Skeletal muscle satellite cell (primary cell): ENCODE data around the gene FAM156B.
"Not testable (repeated sequence)": the region's sequence is repeated elsewhere in the genome, so short reads cannot be mapped to it uniquely, and the experiment has no call there.

ENCODE experiments used
- H3K27me3 ChIP-seq: 2 replicates; pipeline ENCODE4 v1.7.0; 2013; ENCODE audit warnings: low read length; ENCODE audit not compliant: control insufficient read depth, insufficient read depth
- H3K36me3 ChIP-seq: 2 replicates; pipeline ENCODE4 v1.7.0; 2013; ENCODE audit warnings: mild to moderate bottlenecking, control low read depth, low read length; ENCODE audit not compliant: insufficient read depth
- H3K4me1 ChIP-seq: 2 replicates; pipeline ENCODE4 v1.7.0; 2013; ENCODE audit warnings: low read length; ENCODE audit not compliant: control insufficient read depth, insufficient read depth
- H3K4me2 ChIP-seq: 2 replicates; pipeline ENCODE4 v1.7.0; 2013; ENCODE audit warnings: mild to moderate bottlenecking, low read length
- H3K4me3 ChIP-seq: 2 replicates; pipeline ENCODE4 v1.7.0; 2013; ENCODE audit warnings: low read length
- H3K9ac ChIP-seq: 2 replicates; pipeline ENCODE4 v1.7.0; 2013; ENCODE audit warnings: mild to moderate bottlenecking, low read depth, low read length, moderate library complexity
- H3K9me3 ChIP-seq: replicated peaks from 2 replicates; pipeline ENCODE4 v1.7.0; 2013; ENCODE audit warnings: mild to moderate bottlenecking, control low read depth, low read length

FAM156B gene

DNA sequence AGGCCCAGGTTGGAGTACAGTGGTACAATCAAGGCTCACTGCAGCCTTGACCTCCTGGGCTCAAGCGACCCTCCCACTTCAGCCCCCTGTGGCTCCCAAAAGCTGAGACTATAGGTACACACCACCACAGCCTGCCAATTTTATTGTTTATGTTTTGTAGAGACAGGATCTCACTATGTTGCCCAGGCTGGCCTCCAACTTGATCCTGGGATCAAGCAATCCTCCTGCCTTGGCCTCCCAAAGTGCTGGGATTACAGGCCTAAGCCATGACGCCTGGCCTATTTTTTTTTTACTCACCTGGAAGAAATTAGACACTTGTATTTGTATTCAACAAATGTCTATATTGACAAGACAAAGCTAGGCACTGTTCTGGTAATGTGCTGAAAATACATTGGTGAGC lies 36.1 kb downstream of the FAM156B start:
- Histone ChIP-seq H3K36me3 (no peaks in the 10 kb centered on the region), H3K4me3 (no peak overlapping the region), H3K27me3 (no peaks in the 10 kb centered on the region), H3K9ac (no peak overlapping the region), H3K4me1 (peaks cover 4% of the 10 kb centered on the region), H3K9me3 (no peaks in the 10 kb centered on the region), H3K4me2 (no peak overlapping the region)

DNA sequence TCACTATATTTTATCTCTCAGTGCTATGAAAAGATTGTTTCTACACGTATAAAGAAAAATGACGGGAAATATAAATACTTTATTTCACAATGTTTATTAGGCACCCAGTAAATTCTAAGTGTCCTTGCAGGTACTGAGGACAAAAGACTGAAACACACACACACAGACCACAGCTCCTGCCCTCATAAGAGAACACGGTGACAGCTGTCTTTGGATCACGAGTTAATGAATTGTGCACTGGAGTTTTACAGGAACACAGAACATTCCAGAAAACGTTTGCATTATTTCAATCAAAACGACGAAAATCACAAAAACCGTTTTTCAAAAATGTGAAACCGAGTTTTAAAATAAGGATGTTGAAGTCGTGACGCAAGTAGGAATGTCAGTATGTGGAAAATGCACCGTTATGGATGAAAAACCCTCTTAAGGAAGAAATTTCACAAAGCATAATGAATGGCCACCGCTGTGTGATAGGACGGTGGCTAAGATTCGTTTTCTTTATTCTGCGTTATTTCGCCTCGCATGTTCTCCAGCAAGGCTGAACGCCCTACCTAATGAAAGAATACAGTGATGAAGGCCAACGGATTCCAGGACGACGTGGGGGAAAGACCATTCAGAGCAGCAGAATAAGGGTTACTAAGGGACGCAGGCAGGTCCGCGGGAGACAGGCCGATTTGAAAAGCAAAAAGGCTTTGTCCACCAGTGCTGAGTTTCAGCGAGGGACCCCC lies 37.0 kb downstream of the FAM156B start:
- Histone ChIP-seq H3K4me3 (peak overlapping the region; percentile 87), H3K27me3 (no peaks in the 10 kb centered on the region), H3K9ac (peak overlapping the region; percentile 93), H3K4me1 (peaks cover 4% of the 10 kb centered on the region), H3K9me3 (no peaks in the 10 kb centered on the region), H3K4me2 (peak overlapping the region; percentile 87), H3K36me3 (no peaks in the 10 kb centered on the region)

DNA sequence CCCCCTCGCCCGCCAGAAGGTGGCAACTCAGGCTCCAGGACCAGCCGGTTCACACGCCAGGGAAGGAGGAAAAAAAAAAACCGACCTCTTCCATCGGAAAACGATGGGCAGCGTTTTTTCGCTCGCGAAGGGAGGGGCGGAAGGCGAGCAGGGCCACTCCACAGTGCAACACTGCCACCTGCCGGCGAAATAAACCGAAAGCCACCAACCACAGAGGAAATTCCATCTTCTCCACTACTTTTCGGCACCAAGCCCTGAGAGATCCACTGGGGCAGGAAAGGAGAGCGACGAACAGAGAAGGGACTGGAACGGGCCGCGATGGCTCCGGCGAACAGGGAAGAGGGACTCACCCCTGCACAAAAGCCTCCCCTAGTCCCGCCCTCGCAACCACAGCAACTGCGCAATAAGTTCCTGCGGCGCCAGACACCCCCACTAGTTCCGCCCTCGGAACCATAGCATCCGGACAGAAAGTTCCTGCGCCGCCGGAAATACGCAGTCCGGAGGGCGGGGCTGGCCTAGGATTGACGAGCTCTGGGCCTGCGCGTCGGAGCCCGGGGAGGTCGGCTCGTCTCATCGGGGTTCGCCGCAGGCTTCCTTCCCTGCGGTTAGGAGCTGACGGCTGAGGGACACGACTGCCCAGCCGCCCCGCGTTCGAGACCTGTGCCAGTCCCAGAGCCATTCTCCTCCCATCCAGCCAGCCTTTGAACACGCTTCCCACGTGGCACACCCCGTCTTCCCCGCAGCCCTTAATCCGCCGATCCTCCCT lies 37.8 kb downstream of the FAM156B start:
- no peaks in the 10 kb centered on the region for H3K36me3 ChIP-seq
- H3K27me3 ChIP-seq, result no peaks in the 10 kb centered on the region
- H3K4me2 ChIP-seq, result peak overlapping the region; percentile 87
- H3K9me3 ChIP-seq, result no peaks in the 10 kb centered on the region
- H3K9ac ChIP-seq, result peak overlapping the region; percentile 93
- peak overlapping the region; percentile 87 for H3K4me3 ChIP-seq
- peaks cover 4% of the 10 kb centered on the region for H3K4me1 ChIP-seq

DNA sequence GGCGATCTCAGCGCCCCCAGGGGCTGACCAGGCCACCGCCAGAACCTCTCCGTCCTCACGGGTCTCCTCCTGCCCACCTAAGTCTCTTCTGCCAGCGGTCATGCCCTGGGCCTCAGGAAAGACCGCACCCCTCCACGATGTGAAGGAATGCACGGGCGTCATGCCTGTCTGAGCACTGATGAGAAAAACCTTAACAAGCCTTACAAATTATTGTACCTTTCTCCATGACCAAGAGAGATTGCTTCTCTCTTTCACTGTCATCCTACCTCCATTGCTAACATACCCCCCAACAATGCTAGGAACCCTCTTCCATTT lies 38.3 kb downstream of the FAM156B start:
- Histone ChIP-seq H3K4me2 (peak overlapping the region; percentile 87), H3K9ac (peak overlapping the region; percentile 93), H3K4me3 (peak overlapping the region; percentile 87)
- H3K9me3 ChIP-seq, H3K36me3 ChIP-seq, H3K4me1 ChIP-seq, H3K27me3 ChIP-seq: not testable (repeated sequence)

DNA sequence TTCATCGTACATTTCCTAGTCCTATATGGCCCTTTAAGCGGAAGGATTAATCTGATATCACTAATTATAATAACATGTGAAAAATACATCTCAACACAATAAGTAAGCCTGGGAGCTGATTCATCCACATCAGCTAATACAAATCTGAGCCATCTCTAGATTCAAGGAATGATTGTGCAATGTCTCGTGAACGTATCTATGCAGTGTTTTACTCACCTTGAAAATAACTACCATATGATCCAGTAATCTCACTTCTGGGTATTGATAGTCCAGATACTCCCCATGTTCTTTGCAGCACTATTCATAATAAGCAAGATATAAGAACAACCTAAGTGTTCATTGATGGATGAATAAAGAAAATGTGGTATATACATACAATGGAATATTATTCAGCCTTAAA lies 43.6 kb downstream of the FAM156B start:
- H3K36me3 ChIP-seq, H3K4me2 ChIP-seq, H3K9ac ChIP-seq, H3K4me3 ChIP-seq, H3K9me3 ChIP-seq, H3K27me3 ChIP-seq, H3K4me1 ChIP-seq: not testable (repeated sequence)

DNA sequence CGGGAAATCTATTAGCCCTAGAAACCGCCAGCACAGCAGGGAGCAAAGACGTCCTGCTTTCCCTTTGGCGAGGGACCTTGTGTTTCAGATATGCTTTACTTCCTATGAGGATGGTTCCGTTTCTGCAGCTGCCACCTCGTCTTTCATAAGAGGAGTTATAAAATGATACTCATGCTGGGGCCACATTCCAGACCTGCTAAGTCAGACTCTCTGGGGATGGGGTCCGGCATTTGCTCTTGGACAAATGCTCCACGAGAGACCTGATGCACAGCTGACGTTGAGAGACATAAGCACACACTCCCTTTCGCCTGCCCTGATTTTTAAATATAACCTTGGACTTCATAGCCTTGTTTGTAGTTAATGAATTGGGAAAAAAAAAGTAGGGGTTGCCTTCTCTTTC lies 44.6 kb downstream of the FAM156B start:
- H3K4me3 ChIP-seq, H3K27me3 ChIP-seq, H3K4me1 ChIP-seq, H3K9me3 ChIP-seq, H3K4me2 ChIP-seq, H3K9ac ChIP-seq, H3K36me3 ChIP-seq: not testable (repeated sequence)

DNA sequence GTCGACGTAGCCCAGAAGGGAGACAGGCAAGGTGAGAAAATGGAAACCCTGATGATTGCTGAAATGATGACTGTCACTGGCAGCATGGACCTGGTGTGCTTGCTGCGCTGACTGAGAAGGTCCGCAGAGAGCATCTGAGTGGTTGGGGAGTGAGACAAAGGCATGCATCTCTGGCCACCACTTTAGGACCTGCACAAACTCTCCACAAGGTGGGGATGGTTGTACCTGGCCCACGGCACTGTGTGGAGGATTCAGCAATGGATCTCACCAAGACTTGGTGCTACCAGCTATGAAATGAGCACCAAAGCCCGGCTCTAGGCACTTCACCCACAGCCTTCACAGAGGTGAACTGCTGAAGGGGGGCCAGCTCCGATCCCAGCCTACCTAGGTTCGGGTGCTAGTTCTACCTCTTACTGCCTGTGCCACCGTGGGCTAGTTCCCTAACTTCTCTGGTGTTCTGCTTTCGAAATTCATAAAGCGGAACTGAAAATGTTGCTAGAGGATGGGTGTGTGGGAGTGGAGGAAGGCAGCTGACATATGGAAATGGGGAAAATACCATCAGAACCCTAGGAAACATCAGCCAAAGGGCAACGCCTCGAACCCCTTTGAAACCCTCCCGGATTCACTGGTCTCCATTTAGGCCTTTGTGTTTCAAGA lies 48.8 kb downstream of the FAM156B start:
- H3K9ac ChIP-seq, H3K4me1 ChIP-seq, H3K4me3 ChIP-seq, H3K9me3 ChIP-seq, H3K36me3 ChIP-seq, H3K27me3 ChIP-seq, H3K4me2 ChIP-seq: not testable (repeated sequence)

DNA sequence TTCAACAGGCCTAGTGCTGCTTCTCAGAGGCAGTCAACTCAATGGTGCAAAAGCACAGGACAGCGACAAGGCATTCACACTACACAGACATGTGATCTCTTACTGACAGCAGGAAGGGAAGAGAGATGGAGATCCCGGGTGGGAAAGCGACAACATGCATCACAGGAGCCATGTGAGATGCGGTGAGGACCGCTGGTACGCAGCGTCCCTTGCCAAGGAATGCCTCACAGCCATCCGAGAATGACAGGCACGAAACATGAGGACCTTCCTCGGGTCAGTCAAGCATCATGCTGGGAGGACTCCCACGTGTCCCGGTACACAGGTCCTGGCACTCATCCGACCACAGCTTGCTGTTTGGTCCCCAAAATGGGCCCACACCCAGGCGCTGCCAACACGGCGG lies 50.4 kb downstream of the FAM156B start:
- H3K27me3 ChIP-seq, H3K36me3 ChIP-seq, H3K4me3 ChIP-seq, H3K9ac ChIP-seq, H3K4me2 ChIP-seq, H3K9me3 ChIP-seq, H3K4me1 ChIP-seq: not testable (repeated sequence)

DNA sequence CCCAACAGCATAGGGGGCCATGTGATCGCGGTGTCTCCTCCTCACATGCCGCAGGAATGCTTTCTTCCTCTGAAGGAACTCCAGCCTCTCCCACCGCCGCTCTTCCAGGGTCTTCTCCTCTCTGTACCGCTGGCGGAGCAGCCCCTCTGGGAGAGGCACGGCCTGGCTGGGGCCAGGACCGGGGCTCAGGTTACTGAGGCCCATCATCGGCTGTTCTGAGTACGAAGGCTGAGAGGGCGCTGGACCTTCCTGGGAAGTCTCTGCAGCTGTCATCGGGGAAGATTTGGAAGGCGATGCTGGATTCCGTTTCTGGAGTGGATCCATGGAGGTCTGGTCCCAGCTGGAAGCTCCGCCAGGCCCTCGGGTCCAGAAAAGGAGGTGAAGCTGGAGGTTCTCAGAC lies 51.1 kb downstream of the FAM156B start:
- H3K9me3 ChIP-seq, H3K4me1 ChIP-seq, H3K4me3 ChIP-seq, H3K4me2 ChIP-seq, H3K9ac ChIP-seq, H3K27me3 ChIP-seq, H3K36me3 ChIP-seq: not testable (repeated sequence)

DNA sequence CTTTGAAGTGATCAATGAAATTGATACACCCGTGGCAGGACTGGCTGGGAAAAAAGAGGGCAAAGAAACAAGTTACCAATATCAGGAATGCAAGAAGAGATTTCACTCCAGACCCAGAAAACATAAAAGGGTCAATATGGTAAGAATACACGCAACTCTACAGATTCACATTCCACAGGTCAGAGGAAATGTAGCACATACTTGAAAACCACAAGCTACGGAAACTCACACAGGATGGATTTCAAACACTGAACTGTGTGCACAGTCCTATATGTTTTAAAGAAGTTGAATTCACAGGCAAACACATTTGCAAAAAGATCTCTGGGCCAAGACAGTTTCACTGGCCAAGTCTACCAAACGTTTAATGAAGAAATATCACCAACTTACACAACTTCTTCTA lies 52.2 kb downstream of the FAM156B start:
- not testable (repeated sequence) for H3K9ac ChIP-seq, H3K4me2 ChIP-seq, H3K36me3 ChIP-seq, H3K27me3 ChIP-seq, H3K4me1 ChIP-seq, H3K9me3 ChIP-seq, H3K4me3 ChIP-seq

DNA sequence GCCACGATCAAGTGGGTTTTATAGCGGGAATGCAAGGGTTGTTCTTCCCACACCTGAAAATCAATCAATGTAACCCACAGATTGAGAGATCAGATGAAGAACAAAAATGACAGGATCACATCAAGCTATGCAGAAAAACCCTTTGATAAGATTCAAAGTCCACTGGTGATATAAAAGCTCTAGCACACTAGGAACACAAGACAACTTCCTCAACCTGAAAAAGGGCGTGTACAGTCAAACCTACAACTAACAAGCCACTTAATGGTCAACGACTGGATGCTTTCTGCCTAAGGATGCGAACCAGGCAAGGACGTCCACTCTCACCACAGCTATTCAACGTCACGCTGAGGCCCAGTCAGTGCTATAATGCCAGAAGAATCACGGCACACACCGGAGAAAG lies 52.8 kb downstream of the FAM156B start:
- not testable (repeated sequence) for H3K9me3 ChIP-seq, H3K36me3 ChIP-seq, H3K9ac ChIP-seq, H3K4me2 ChIP-seq, H3K4me1 ChIP-seq, H3K27me3 ChIP-seq, H3K4me3 ChIP-seq
